Uterus (tissue), 4 donors: Measurements from ENCODE around the gene SEPTIN8. TPM values are rescaled to one million over a fixed set of nuclear protein-coding genes. Genes with fewer than 3 reads are reported as not detected.

Experiments
- DNase-seq, 2 donors: peaks; one replicate each; pipeline ENCODE4 v3.0.0-alpha.2; 2019 to 2020
- H3K27ac ChIP-seq, 2 donors: fragments of 200-600 bp; sonication (generic); 1 replicate in 1 of 2; 2 replicates in 1 of 2; pipeline ENCODE4 v1.5.1; 2016 to 2018
- H3K27me3 ChIP-seq, 2 donors: fragments of 200-600 bp; sonication (generic); one replicate each; pipeline ENCODE4 v1.5.1; 2018 to 2019; ENCODE audit warnings: control low read depth in 1 of 2
- H3K36me3 ChIP-seq, 2 donors: fragments of 200-600 bp; sonication (generic); one replicate each; pipeline ENCODE4 v1.5.1; 2019; ENCODE audit warnings: control low read depth in 1 of 2
- H3K4me1 ChIP-seq, 2 donors: fragments of 200-600 bp; sonication (generic); one replicate each; pipeline ENCODE4 v1.5.1; 2018 to 2019; ENCODE audit warnings: control low read depth in 1 of 2
- H3K4me3 ChIP-seq, 2 donors: fragments of 200-600 bp; sonication (generic); 1 replicate in 1 of 2; 2 replicates in 1 of 2; pipeline ENCODE4 v1.5.1; 2018 to 2019; ENCODE audit warnings: mild to moderate bottlenecking in 1 of 2
- H3K9me3 ChIP-seq, 2 donors: fragments of 200-600 bp; sonication (generic); one replicate each; pipeline ENCODE4 v1.5.1; 2019; ENCODE audit warnings: control low read depth in 1 of 2
- POLR2A ChIP-seq, 2 donors: fragments of 450-650 bp; IDR thresholded peaks; one replicate each; pipeline ENCODE4 v1.6.1; 2016; ENCODE audit warnings: antibody characterized with exemption in 2 of 2, mild to moderate bottlenecking in 1 of 2, moderate library complexity in 1 of 2
- intact Hi-C: fragments of 100-400 bp; cut with DNase I; formaldehyde crosslinking; loops from one replicate; pipeline ENCODE4 v1.15.1; 2023; ENCODE audit warnings: low total_unique reads
- total RNA-seq, 4 donors: library from RNA; depleted of rRNA in 3 of 4; stranded (reverse); fragments of >200 nt in 3 of 4; gene quantifications; one replicate each; pipeline versions ENCODE4 v1.1.0 to v1.2.4, GENCODE V29; 2014 to 2023
- TF ChIP-seq, protein P1 (sequence below), 4 experiments: fragments of 200-600 bp in 2 of 4; fragments of 450-650 bp in 2 of 4; sonication (generic) in 2 of 4; IDR thresholded peaks; one replicate each; pipeline ENCODE4 v1.5.1; 2016 to 2019; ENCODE audit warnings: antibody characterized with exemption in 4 of 4, mild to moderate bottlenecking in 2 of 4, moderate library complexity in 1 of 4
- donor health status: DM: yes; HTN: yes; CAD: no.

Gene SEPTIN8
- total RNA-seq, 4 donors from 2014 or later, result 17.7 to 49.4 (median 36.4) TPM

DNA sequence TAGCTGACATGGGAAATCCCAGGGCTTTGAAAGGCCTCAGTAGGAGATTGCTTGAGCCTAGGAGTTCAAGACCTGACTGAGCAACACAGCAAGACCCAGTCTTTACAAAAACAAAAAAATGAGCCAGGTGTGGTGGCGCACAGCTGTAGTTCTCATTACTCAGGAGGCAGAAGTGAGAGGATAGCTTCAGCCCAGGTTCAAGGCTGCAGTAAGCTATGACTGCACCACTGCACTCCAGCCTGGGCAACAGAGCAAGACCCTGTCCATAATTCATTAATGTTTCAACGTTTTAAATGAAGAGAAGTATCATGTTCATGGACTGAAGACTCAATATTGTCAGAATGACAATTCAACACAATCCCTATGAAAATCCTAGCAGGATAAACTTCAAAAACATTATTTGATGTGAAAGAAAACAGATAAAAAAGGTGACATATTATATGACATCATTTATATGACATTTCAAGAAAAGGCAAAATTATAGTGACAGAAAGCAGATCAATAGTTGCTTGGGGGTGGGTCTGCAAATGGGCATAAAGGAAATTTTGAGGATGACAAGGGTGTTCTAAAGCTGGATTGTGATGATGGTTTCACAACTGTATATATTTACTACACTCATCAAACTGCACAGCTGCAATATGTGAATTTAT, 43.4 kb downstream of the SEPTIN8 start:
- H3K27me3 ChIP-seq, result no peaks in the 10 kb centered on the region
- H3K9me3 ChIP-seq, result no peaks in the 10 kb centered on the region
- no peak for DNase-seq
- TF ChIP-seq POLR2A (IDR thresholded peaks at IDR 0.05), result no peak
- TF ChIP-seq, protein P1, sequence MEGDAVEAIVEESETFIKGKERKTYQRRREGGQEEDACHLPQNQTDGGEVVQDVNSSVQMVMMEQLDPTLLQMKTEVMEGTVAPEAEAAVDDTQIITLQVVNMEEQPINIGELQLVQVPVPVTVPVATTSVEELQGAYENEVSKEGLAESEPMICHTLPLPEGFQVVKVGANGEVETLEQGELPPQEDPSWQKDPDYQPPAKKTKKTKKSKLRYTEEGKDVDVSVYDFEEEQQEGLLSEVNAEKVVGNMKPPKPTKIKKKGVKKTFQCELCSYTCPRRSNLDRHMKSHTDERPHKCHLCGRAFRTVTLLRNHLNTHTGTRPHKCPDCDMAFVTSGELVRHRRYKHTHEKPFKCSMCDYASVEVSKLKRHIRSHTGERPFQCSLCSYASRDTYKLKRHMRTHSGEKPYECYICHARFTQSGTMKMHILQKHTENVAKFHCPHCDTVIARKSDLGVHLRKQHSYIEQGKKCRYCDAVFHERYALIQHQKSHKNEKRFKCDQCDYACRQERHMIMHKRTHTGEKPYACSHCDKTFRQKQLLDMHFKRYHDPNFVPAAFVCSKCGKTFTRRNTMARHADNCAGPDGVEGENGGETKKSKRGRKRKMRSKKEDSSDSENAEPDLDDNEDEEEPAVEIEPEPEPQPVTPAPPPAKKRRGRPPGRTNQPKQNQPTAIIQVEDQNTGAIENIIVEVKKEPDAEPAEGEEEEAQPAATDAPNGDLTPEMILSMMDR (IDR thresholded peaks at IDR 0.05), result no peak
- intact Hi-C loops, result no loop called here
- H3K4me1 ChIP-seq, result peaks cover 0 to 6% of the 10 kb centered on the region in 2 donors
- no peaks in the 10 kb centered on the region for H3K36me3 ChIP-seq
- H3K27ac ChIP-seq, result no peak overlapping the region
- no peak overlapping the region for H3K4me3 ChIP-seq

DNA sequence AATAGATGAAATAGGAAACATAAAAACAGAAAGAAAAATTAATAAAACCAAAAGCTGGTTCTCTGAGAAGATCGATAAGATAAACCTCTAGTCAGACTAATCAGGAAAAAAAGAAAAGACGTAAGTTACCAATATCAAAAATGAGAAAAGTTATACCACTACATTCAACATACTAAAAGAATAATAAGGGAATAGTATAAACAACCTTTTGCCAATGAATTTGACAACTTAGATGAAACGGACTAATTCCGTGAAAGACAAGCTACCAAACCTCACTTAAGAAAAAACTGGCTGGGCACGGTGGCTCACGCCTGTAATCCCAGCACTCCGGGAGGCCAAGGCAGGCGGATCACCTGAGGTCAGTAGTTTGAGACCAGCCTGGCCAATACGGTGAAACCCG, 47.1 kb downstream of the SEPTIN8 start:
- H3K4me1 ChIP-seq, result no peaks in the 10 kb centered on the region
- TF ChIP-seq, protein P1 (IDR thresholded peaks at IDR 0.05), result no peak
- TF ChIP-seq POLR2A (IDR thresholded peaks at IDR 0.05), result no peak
- DNase-seq, result no peak
- no peaks in the 10 kb centered on the region for H3K9me3 ChIP-seq
- H3K36me3 ChIP-seq, result no peaks in the 10 kb centered on the region
- H3K27ac ChIP-seq, result no peak overlapping the region
- no peak overlapping the region for H3K4me3 ChIP-seq
- no peaks in the 10 kb centered on the region for H3K27me3 ChIP-seq
- intact Hi-C loops, result no loop called here

DNA sequence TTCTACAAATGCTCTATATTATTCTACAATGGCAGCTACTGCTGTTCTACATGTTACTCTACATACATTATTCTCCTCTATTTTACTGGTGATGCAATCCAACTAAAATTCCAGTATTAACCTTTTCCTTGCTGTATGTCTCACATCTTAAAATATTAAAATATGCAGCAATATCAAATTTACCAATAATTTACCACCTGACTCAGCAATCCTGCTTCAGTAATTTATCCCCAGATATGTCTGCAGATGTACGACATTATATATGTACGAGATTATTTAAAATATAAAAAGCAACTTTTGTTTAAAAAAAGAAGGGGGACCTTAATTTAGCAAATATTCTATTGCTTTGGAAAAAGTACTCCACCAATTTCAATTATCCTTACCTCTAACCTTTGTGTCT, 51.3 kb downstream of the SEPTIN8 start:
- no peaks in the 10 kb centered on the region for H3K27me3 ChIP-seq
- no peaks in the 10 kb centered on the region for H3K4me1 ChIP-seq
- no peaks in the 10 kb centered on the region for H3K36me3 ChIP-seq
- H3K9me3 ChIP-seq, result no peaks in the 10 kb centered on the region
- H3K27ac ChIP-seq, result no peak overlapping the region
- no peak for DNase-seq
- intact Hi-C loops, result no loop called here
- H3K4me3 ChIP-seq, result no peak overlapping the region
- TF ChIP-seq, protein P1 (IDR thresholded peaks at IDR 0.05), result no peak
- no peak for TF ChIP-seq POLR2A (IDR thresholded peaks at IDR 0.05)

DNA sequence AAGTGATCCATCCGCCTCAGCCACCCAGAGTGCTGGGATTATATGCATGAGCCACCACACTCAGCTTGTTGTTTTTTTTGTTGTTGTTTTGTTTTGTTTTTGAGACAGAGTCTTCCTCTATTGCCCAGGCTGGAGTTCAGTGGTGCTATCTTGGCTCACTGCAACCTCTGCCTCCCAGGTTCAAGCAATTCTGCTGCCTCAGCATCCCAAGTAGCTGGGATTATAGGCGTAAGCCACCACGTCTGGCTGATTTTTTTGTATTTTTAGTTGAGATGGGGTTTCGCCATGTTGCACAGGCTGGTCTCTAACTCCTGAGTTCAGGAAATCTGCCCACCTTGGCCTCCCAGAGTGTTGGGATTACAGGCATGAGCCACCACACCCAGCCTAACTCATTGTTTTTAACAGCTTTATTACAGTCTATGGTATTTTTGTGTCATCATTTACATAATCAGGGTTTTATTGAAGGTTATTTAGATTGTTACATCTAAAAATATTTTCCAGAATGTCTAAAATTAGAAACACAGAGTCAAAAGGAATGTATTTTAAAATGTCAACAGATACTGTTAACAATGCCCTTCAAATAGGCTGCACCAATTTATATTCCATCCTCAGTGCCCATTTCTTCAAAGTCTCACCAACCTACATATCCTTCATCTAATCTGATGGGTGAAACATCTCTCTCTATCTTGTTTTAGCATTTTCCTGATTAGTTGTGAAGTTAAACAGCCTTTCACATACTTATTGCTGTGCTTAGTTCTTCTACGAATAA, 58.3 kb downstream of the SEPTIN8 start:
- TF ChIP-seq, protein P1 (IDR thresholded peaks at IDR 0.05), result no peak
- TF ChIP-seq POLR2A (IDR thresholded peaks at IDR 0.05), result no peak
- H3K4me3 ChIP-seq, result no peak overlapping the region
- H3K4me1 ChIP-seq, result no peaks in the 10 kb centered on the region
- no peak overlapping the region for H3K27ac ChIP-seq
- no peaks in the 10 kb centered on the region for H3K27me3 ChIP-seq
- no peaks in the 10 kb centered on the region for H3K36me3 ChIP-seq
- no peak for DNase-seq
- intact Hi-C loops, result no loop called here
- no peaks in the 10 kb centered on the region for H3K9me3 ChIP-seq
